Karpas-422 (cell line): ENCODE results near the gene SELL. TPM values are rescaled to one million over a fixed set of nuclear protein-coding genes. Genes with fewer than 3 reads are reported as not detected.

Experiments
- DNase-seq: peaks from one replicate; pipeline ENCODE4 v3.0.0-alpha.2; 2015
- H2AFZ ChIP-seq: fragments of 200-600 bp; sonication (generic); 2 replicates; pipeline ENCODE4 v1.6.1; 2014; ENCODE audit warnings: antibody characterized with exemption, low read length, mixed read lengths
- H3K27ac ChIP-seq: fragments of 200-600 bp; sonication (generic); 2 replicates; pipeline ENCODE4 v1.5.1; 2014; ENCODE audit warnings: mild to moderate bottlenecking, low read length, moderate library complexity
- H3K27me3 ChIP-seq: fragments of 200-600 bp; sonication (generic); 2 replicates; pipeline ENCODE4 v1.6.1; 2014; ENCODE audit warnings: low read length, mixed read lengths
- H3K36me3 ChIP-seq: fragments of 200-600 bp; sonication (generic); 2 replicates; pipeline ENCODE4 v1.6.1; 2014; ENCODE audit warnings: low read length, mixed read lengths; ENCODE audit not compliant: insufficient read depth
- H3K4me1 ChIP-seq: fragments of 200-600 bp; sonication (generic); 2 replicates; pipeline ENCODE4 v1.6.1; 2014; ENCODE audit warnings: mild to moderate bottlenecking, low read length, mixed read lengths
- H3K4me2 ChIP-seq: fragments of 200-600 bp; sonication (generic); 2 replicates; pipeline ENCODE4 v1.6.1; 2014; ENCODE audit warnings: low read length, low read depth, mild to moderate bottlenecking; ENCODE audit not compliant: poor library complexity, severe bottlenecking
- H3K4me3 ChIP-seq: fragments of 200-600 bp; sonication (generic); 2 replicates; pipeline ENCODE4 v1.5.1; 2014; ENCODE audit warnings: mild to moderate bottlenecking, antibody characterized with exemption, low read length, mixed read lengths
- H3K79me2 ChIP-seq: fragments of 200-600 bp; sonication (generic); 2 replicates; pipeline ENCODE4 v1.6.1; 2014; ENCODE audit warnings: mild to moderate bottlenecking, low read length, mixed read lengths
- H3K9ac ChIP-seq: fragments of 200-600 bp; sonication (generic); 2 replicates; pipeline ENCODE4 v1.6.0; 2014; ENCODE audit warnings: low read length
- H3K9me2 ChIP-seq: fragments of 200-600 bp; sonication (generic), shearing (Covaris generic); replicated peaks from 2 replicates; pipeline ENCODE4 v1.6.0; 2014; ENCODE audit warnings: mild to moderate bottlenecking, low read length, moderate library complexity; ENCODE audit not compliant: insufficient read depth
- H3K9me3 ChIP-seq: fragments of 300-700, 200-600 bp; sonication (generic); 2 replicates; pipeline ENCODE4 v1.6.1; 2014; ENCODE audit warnings: low read length, mixed read lengths
- H4K20me1 ChIP-seq: fragments of 200-600 bp; sonication (generic); 2 replicates; pipeline ENCODE4 v1.6.1; 2014; ENCODE audit warnings: mild to moderate bottlenecking, antibody characterized with exemption, low read length, low read depth; ENCODE audit not compliant: insufficient read depth
- total RNA-seq: library from RNA; depleted of rRNA; stranded (reverse); fragments of >200 nt; shearing (Covaris generic); gene quantifications from 2 replicates; pipeline ENCODE4 v1.2.3, GENCODE V29; 2014; ENCODE audit warnings: low replicate concordance; rRNA removed

The SELL gene
- total RNA-seq, 1 experiment from 2014 or later, result not detected

GRCh38 chr1:169648709-169649108 is 62.7 kb downstream of the SELL start:
- Histone ChIP-seq H3K9me2 (no peaks in the 10 kb centered on the region), H3K79me2 (no peaks in the 10 kb centered on the region), H2AFZ (no peak overlapping the region), H3K4me1 (no peaks in the 10 kb centered on the region), H3K4me3 (no peak overlapping the region), H4K20me1 (no peaks in the 10 kb centered on the region), H3K4me2 (no peak overlapping the region), H3K9ac (no peak overlapping the region), H3K9me3 (no peaks in the 10 kb centered on the region), H3K27ac (no peak overlapping the region), H3K27me3 (no peaks in the 10 kb centered on the region), H3K36me3 (no peaks in the 10 kb centered on the region)
- no peak for DNase-seq

- no peaks in the 10 kb centered on the region for H3K4me1 ChIP-seq
- H3K36me3 ChIP-seq, result no peaks in the 10 kb centered on the region
- no peak for DNase-seq
- H3K9me2 ChIP-seq, result no peaks in the 10 kb centered on the region
- H4K20me1 ChIP-seq, result no peaks in the 10 kb centered on the region
- H3K27ac ChIP-seq, result no peak overlapping the region
- H3K9me3 ChIP-seq, result no peaks in the 10 kb centered on the region
- no peak overlapping the region for H2AFZ ChIP-seq
- no peaks in the 10 kb centered on the region for H3K27me3 ChIP-seq
- H3K4me3 ChIP-seq, result no peak overlapping the region
- H3K9ac ChIP-seq, result no peak overlapping the region
- H3K79me2 ChIP-seq, result no peaks in the 10 kb centered on the region
- no peak overlapping the region for H3K4me2 ChIP-seq
Observed at GRCh38 chr1:169648187-169648586, 63.2 kb downstream of the SELL start.

GRCh38 chr1:169647512-169647911 is 63.9 kb downstream of the SELL start:
- Histone ChIP-seq H3K4me1 (no peaks in the 10 kb centered on the region), H3K36me3 (no peaks in the 10 kb centered on the region), H4K20me1 (no peaks in the 10 kb centered on the region), H3K79me2 (no peaks in the 10 kb centered on the region), H2AFZ (no peak overlapping the region), H3K27ac (no peak overlapping the region), H3K4me2 (no peak overlapping the region), H3K9ac (no peak overlapping the region), H3K4me3 (no peak overlapping the region), H3K9me2 (no peaks in the 10 kb centered on the region), H3K9me3 (no peaks in the 10 kb centered on the region), H3K27me3 (no peaks in the 10 kb centered on the region)
- no peak for DNase-seq

GRCh38 chr1:169644297-169644696 is 67.1 kb downstream of the SELL start:
- Histone ChIP-seq H3K9me2 (no peaks in the 10 kb centered on the region), H3K27me3 (no peaks in the 10 kb centered on the region), H3K4me3 (no peak overlapping the region), H3K4me2 (no peak overlapping the region), H3K27ac (no peak overlapping the region), H3K79me2 (no peaks in the 10 kb centered on the region), H3K36me3 (no peaks in the 10 kb centered on the region), H3K4me1 (no peaks in the 10 kb centered on the region), H3K9ac (no peak overlapping the region), H2AFZ (no peak overlapping the region), H4K20me1 (no peaks in the 10 kb centered on the region), H3K9me3 (no peaks in the 10 kb centered on the region)
- DNase-seq, result no peak

Other genes starting within 250 kb of the SELL start
- 0.32 and 2.3 TPM in 2 replicates for gene SLC19A2, start 225.7 kb downstream of the SELL start, total RNA-seq
- gene F5, start 125.1 kb downstream of the SELL start, total RNA-seq, result not detected in 2 replicates
- gene SELP, start 81.5 kb downstream of the SELL start, total RNA-seq, result not detected in 2 replicates
- not detected in 2 replicates for gene SELE, start 22.5 kb upstream of the SELL start, total RNA-seq
- 10.4 and 13.3 TPM in 2 replicates for gene METTL18, start 83.3 kb upstream of the SELL start, total RNA-seq
- gene SCYL3, start 182.3 kb upstream of the SELL start, total RNA-seq, result 9.4 and 10.2 TPM in 2 replicates